CD14-positive monocyte (primary cell): Measurements from ENCODE around the gene UNC5A. TPM values are rescaled to one million over a fixed set of nuclear protein-coding genes. Genes with fewer than 3 reads are reported as not detected.

Source experiments
- DNase-seq, 3 donors: peaks; one replicate each; pipeline ENCODE4 v3.0.0-alpha.2; 2011 to 2022
- H2AFZ ChIP-seq: 2 replicates; pipeline ENCODE4 v1.6.0; 2012; ENCODE audit warnings: mild to moderate bottlenecking, low read depth, low read length, inconsistent platforms; ENCODE audit not compliant: insufficient read depth, poor library complexity, severe bottlenecking
- H3K27ac ChIP-seq, 2 donors: 1 replicate in 1 of 2; 2 replicates in 1 of 2; pipeline ENCODE4 v1.5.1; 2012 to 2013; ENCODE audit warnings: low read length in 2 of 2, control low read depth in 1 of 2, inconsistent platforms in 1 of 2, low read depth in 1 of 2, mild to moderate bottlenecking in 1 of 2
- H3K27me3 ChIP-seq, 2 donors: one replicate each; pipeline versions ENCODE4 v1.6.0 to v1.6.1; 2011 to 2013; ENCODE audit warnings: low read length in 2 of 2; ENCODE audit not compliant: control insufficient read depth in 2 of 2, insufficient read depth in 2 of 2
- H3K36me3 ChIP-seq, 2 donors: replicated peaks in 1 of 2; 1 replicate in 1 of 2; 2 replicates in 1 of 2; pipeline versions ENCODE4 v1.5.1 to v1.6.1; 2012 to 2013; ENCODE audit warnings: low read length in 2 of 2, control low read depth in 1 of 2, inconsistent platforms in 1 of 2, mild to moderate bottlenecking in 1 of 2; ENCODE audit not compliant: insufficient read depth in 2 of 2, control insufficient read depth in 1 of 2
- H3K4me1 ChIP-seq, 2 donors: 1 replicate in 1 of 2; 2 replicates in 1 of 2; pipeline versions ENCODE4 v1.5.1 to v1.6.1; 2012 to 2013; ENCODE audit warnings: low read length in 2 of 2, control low read depth in 1 of 2, inconsistent platforms in 1 of 2, mild to moderate bottlenecking in 1 of 2, moderate library complexity in 1 of 2; ENCODE audit not compliant: insufficient read depth in 2 of 2, control insufficient read depth in 1 of 2
- H3K4me2 ChIP-seq: replicated peaks from 2 replicates; pipeline ENCODE3; 2012; ENCODE audit warnings: low read length, moderate library complexity, mild to moderate bottlenecking; ENCODE audit not compliant: poor library complexity, severe bottlenecking; ENCODE audit errors: extremely low read depth
- H3K4me3 ChIP-seq, 3 experiments: fragments of 200-600 bp in 1 of 3; sonication (generic) in 1 of 3; replicated peaks in 1 of 3; 1 replicate in 2 of 3; 2 replicates in 1 of 3; pipeline ENCODE4 v1.5.1; 2011 to 2013; ENCODE audit warnings: low read length in 3 of 3, mild to moderate bottlenecking in 3 of 3, control low read depth in 2 of 3, low read depth in 2 of 3, inconsistent platforms in 1 of 3, moderate library complexity in 1 of 3
- H3K79me2 ChIP-seq: 2 replicates; pipeline ENCODE4 v1.6.0; 2012; ENCODE audit warnings: mild to moderate bottlenecking, control low read depth, inconsistent platforms, low read length, moderate library complexity; ENCODE audit not compliant: insufficient read depth
- H3K9ac ChIP-seq: 2 replicates; pipeline ENCODE4 v1.6.0; 2017; ENCODE audit warnings: low read length, mild to moderate bottlenecking; ENCODE audit not compliant: insufficient read depth, poor library complexity, severe bottlenecking
- H3K9me3 ChIP-seq, 2 donors: replicated peaks in 1 of 2; 1 replicate in 1 of 2; 2 replicates in 1 of 2; pipeline versions ENCODE4 v1.5.1 to v1.6.1; 2012 to 2013; ENCODE audit warnings: low read length in 2 of 2, control low read depth in 1 of 2; ENCODE audit not compliant: control insufficient read depth in 1 of 2, insufficient read depth in 1 of 2
- H4K20me1 ChIP-seq: 2 replicates; pipeline ENCODE4 v1.6.0; 2012; ENCODE audit warnings: mild to moderate bottlenecking, low read length, control low read depth, moderate library complexity; ENCODE audit not compliant: insufficient read depth
- H3K27ac Mint-ChIP-seq, 7 donors: one replicate each; pipeline ENCODE4 v1.8.0; 2020; ENCODE audit warnings: mild to moderate bottlenecking in 7 of 7, mixed read lengths in 7 of 7, moderate library complexity in 6 of 7, inconsistent platforms in 2 of 7
- H3K27me3 Mint-ChIP-seq, 3 donors: one replicate each; pipeline ENCODE4 v1.8.0; 2021 to 2022; ENCODE audit warnings: low read depth in 3 of 3, mild to moderate bottlenecking in 3 of 3, mixed read lengths in 3 of 3, moderate library complexity in 3 of 3, inconsistent platforms in 1 of 3
- H3K36me3 Mint-ChIP-seq, 2 donors: one replicate each; pipeline ENCODE4 v1.8.0; 2020; ENCODE audit warnings: mixed read lengths in 2 of 2, inconsistent platforms in 1 of 2, mild to moderate bottlenecking in 1 of 2
- H3K4me1 Mint-ChIP-seq: one replicate; pipeline ENCODE4 v1.8.0; 2020; ENCODE audit warnings: mild to moderate bottlenecking, mixed read lengths
- H3K4me3 Mint-ChIP-seq, 2 donors: one replicate each; pipeline ENCODE4 v1.8.0; 2020; ENCODE audit warnings: mild to moderate bottlenecking in 2 of 2, mixed read lengths in 2 of 2, moderate library complexity in 1 of 2
- H3K9me3 Mint-ChIP-seq, 7 donors: one replicate each; pipeline ENCODE4 v1.8.0; 2020 to 2022; ENCODE audit warnings: mixed read lengths in 7 of 7, mild to moderate bottlenecking in 6 of 7, moderate library complexity in 6 of 7, inconsistent platforms in 2 of 7
- WGBS: methylation state at CpG from one replicate; pipeline ENCODE4 v1.1.5; 2013; ENCODE audit warnings: missing lambda C conversion rate; ENCODE audit not compliant: insufficient coverage; 5-methylcytosine and 5-hydroxymethylcytosine counted together
- intact Hi-C, 2 donors: fragments of 100-400 bp; cut with micrococcal nuclease; formaldehyde crosslinking; loops; one replicate each; pipeline versions ENCODE4 v1.15.0 to v1.15.1; 2023
- polyA plus RNA-seq, 3 donors: library from polyadenylated mRNA; depleted of rRNA in 1 of 3; unstranded in 2 of 3; stranded (reverse) in 1 of 3; fragments of 300-500 nt in 2 of 3; fragments of >200 nt in 1 of 3; fragmentation: Illumina TruSeq in 2 of 3; gene quantifications; 1 replicate in 2 of 3; 2 replicates in 1 of 3; pipeline ENCODE4 v1.2.3, GENCODE V29; 2012 to 2021
- TF ChIP-seq, protein P1 (sequence below): fragments of 200-600 bp; IDR thresholded peaks from one replicate; pipeline ENCODE4 v1.8.0; 2022; ENCODE audit warnings: antibody characterized with exemption, mild to moderate bottlenecking

The UNC5A gene
- polyA plus RNA-seq, 3 donors: 0.03 to 0.07 TPM; not detected in 1

DNA sequence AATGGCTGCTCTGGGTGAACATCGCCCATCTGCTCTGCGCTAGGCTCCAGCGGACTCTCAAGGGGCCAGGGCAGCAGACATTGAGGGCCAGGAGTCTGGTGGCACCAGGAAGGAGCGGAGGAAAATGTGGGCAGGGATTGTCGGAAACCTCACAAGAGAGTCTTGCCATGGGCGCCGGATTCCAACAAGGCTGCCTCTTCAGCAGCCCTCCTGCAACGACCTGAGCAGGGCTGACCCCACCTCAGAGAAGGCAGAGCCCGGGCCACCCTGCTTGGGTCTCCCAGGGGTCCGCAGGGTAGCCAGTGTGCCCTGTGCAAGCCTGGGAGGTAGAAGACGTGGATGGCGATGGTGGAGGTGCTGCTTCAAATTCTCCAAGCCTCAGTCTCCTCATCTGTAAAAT is 11.4 kb upstream of the UNC5A start:
- Histone ChIP-seq H3K27me3 (peaks cover 0 to 9% of the 10 kb centered on the region in 2 donors), H3K9ac (no peak overlapping the region), H3K4me1 (no peaks in the 10 kb centered on the region), H3K27ac (no peak overlapping the region), H3K4me2 (no peak overlapping the region), H4K20me1 (no peaks in the 10 kb centered on the region), H3K79me2 (no peaks in the 10 kb centered on the region), H2AFZ (no peak overlapping the region), H3K36me3 (no peaks in the 10 kb centered on the region), H3K4me3 (no peak overlapping the region), H3K9me3 (no peaks in the 10 kb centered on the region)
- H3K27ac Mint-ChIP-seq: no peak overlapping the region
- 88% methylated on average over 10 of the region's 12 CpGs for WGBS
- H3K27me3 Mint-ChIP-seq: peaks cover 19 to 35% (median 26%) of the 10 kb centered on the region in 3 donors
- TF ChIP-seq, protein P1, sequence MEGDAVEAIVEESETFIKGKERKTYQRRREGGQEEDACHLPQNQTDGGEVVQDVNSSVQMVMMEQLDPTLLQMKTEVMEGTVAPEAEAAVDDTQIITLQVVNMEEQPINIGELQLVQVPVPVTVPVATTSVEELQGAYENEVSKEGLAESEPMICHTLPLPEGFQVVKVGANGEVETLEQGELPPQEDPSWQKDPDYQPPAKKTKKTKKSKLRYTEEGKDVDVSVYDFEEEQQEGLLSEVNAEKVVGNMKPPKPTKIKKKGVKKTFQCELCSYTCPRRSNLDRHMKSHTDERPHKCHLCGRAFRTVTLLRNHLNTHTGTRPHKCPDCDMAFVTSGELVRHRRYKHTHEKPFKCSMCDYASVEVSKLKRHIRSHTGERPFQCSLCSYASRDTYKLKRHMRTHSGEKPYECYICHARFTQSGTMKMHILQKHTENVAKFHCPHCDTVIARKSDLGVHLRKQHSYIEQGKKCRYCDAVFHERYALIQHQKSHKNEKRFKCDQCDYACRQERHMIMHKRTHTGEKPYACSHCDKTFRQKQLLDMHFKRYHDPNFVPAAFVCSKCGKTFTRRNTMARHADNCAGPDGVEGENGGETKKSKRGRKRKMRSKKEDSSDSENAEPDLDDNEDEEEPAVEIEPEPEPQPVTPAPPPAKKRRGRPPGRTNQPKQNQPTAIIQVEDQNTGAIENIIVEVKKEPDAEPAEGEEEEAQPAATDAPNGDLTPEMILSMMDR: no peak
- DNase-seq: no peak
- H3K4me3 Mint-ChIP-seq: no peak overlapping the region
- no peaks in the 10 kb centered on the region for H3K36me3 Mint-ChIP-seq
- intact Hi-C loops: no loop called here
- peaks cover 0 to 2% (median 0%) of the 10 kb centered on the region in 7 donors for H3K9me3 Mint-ChIP-seq
- no peaks in the 10 kb centered on the region for H3K4me1 Mint-ChIP-seq

DNA sequence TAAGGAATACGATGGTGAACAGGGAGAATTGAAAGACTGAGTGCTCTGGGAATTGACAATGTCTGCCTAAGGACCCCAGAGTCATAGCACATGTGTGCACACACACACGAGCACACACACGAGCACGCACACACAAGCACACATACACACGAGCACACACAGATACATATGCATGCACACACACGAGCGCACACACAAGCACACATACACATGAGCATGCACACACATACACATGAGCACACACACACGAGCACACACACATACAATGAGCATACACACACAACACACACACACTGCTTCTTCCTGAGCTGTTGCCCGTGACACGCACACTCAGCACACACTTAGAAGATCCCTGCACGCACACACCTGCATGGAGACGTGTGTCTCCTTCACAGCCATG is 10.9 kb upstream of the UNC5A start:
- H3K27me3 Mint-ChIP-seq: peaks cover 15 to 35% (median 28%) of the 10 kb centered on the region in 3 donors

More for the DNA sequence above, 10.9 kb upstream of the UNC5A start:
- TF ChIP-seq, protein P1: no peak
- no peaks in the 10 kb centered on the region for H3K4me1 ChIP-seq
- no peaks in the 10 kb centered on the region for H3K9me3 ChIP-seq
- DNase-seq: no peak
- Mint-ChIP-seq H3K4me3 (no peak overlapping the region), H3K36me3 (no peaks in the 10 kb centered on the region), H3K9me3 (peaks cover 0 to 2% (median 0%) of the 10 kb centered on the region in 7 donors), H3K27ac (no peak overlapping the region), H3K4me1 (no peaks in the 10 kb centered on the region)
- H3K27me3 ChIP-seq: peaks cover 0 to 9% of the 10 kb centered on the region in 2 donors
- 87% methylated on average over 8 of the region's 12 CpGs for WGBS
- no peak overlapping the region for H3K9ac ChIP-seq
- H3K36me3 ChIP-seq: no peaks in the 10 kb centered on the region
- H2AFZ ChIP-seq: no peak overlapping the region
- no peak overlapping the region for H3K4me3 ChIP-seq
- H3K4me2 ChIP-seq: no peak overlapping the region
- no peaks in the 10 kb centered on the region for H4K20me1 ChIP-seq
- H3K79me2 ChIP-seq: no peaks in the 10 kb centered on the region
- intact Hi-C loops: no loop called here
- no peak overlapping the region for H3K27ac ChIP-seq
